ENCODE measurements around the gene RIC8B. TPM values are rescaled to one million over a fixed set of nuclear protein-coding genes. Genes with fewer than 3 reads are reported as not detected.

Gene RIC8B
- total RNA-seq, 1 experiment from 2014 or later = 11.9 TPM

Other genes with a start within 250 kb of the RIC8B start
- gene RFX4, start 191.7 kb upstream of the RIC8B start, total RNA-seq (2014; rRNA removed; shearing (Covaris generic)) = not detected in 2 replicates
- 48.6 and 60.6 TPM in 2 replicates for gene TMEM263, start 181.2 kb downstream of the RIC8B start, total RNA-seq (2014; rRNA removed; shearing (Covaris generic))
- gene MTERF2, start 212.5 kb downstream of the RIC8B start, total RNA-seq (2014; rRNA removed; shearing (Covaris generic)) = 5.6 and 7.7 TPM in 2 replicates

Data from RPMI7951 (cell line).